NCI-H1417 treated with DMSO at 0.1 percent for 48 hours (cell line): ENCODE results near the gene GALR2.

Experiments
- DNase-seq: peaks from one replicate; lab custom pipeline; 2025; lab: John Stamatoyannopoulos, UW

Gene GALR2

GRCh38 chr17:76125922-76126321 is 51.3 kb downstream of the GALR2 start:
- no peak for DNase-seq
